Activated T-helper 2 cell treated with anti-CD3 and anti-CD28 coated beads, Interferon-gamma antibody, Interleukin-2, Interleukin-4, amounts not matched to agents 10 μg/mL and 5 μg/mL and 100 μg/mL, durations not matched to agents 14 hours and 24 hours and 36 hours (primary cell): ENCODE data around the gene TTC28. TPM values are rescaled to one million over a fixed set of nuclear protein-coding genes. Genes with fewer than 3 reads are reported as not detected.

Experiments
- DNase-seq: peaks from one replicate; pipeline ENCODE4 v3.0.0; 2021; ENCODE audit warnings: low spot score
- H3K27ac Mint-ChIP-seq: one replicate; pipeline ENCODE4 v1.8.0; 2021; ENCODE audit warnings: mixed read lengths
- H3K27me3 Mint-ChIP-seq: one replicate; pipeline ENCODE4 v1.8.0; 2021; ENCODE audit warnings: low read depth, mixed read lengths
- H3K36me3 Mint-ChIP-seq: one replicate; pipeline ENCODE4 v1.8.0; 2021; ENCODE audit warnings: low read depth, mixed read lengths
- H3K4me1 Mint-ChIP-seq: one replicate; pipeline ENCODE4 v1.8.0; 2021; ENCODE audit warnings: low read depth, mixed read lengths
- H3K4me3 Mint-ChIP-seq: one replicate; pipeline ENCODE4 v1.8.0; 2021; ENCODE audit warnings: low read depth, mild to moderate bottlenecking, moderate library complexity, mixed read lengths
- H3K9me3 Mint-ChIP-seq: one replicate; pipeline ENCODE4 v1.8.0; 2021; ENCODE audit warnings: mixed read lengths
- intact Hi-C: fragments of 100-400 bp; cut with micrococcal nuclease; formaldehyde crosslinking; loops from one replicate; pipeline ENCODE4 v1.15.1; 2023
- total RNA-seq: library from RNA; stranded (reverse); gene quantifications from 2 replicates; pipeline ENCODE4 v1.2.3, GENCODE V29; 2022

The TTC28 gene
- total RNA-seq, 1 donor from 2014 or later, result 0.82 TPM

- peaks cover 20% of the 10 kb centered on the region for H3K9me3 Mint-ChIP-seq
- no peaks in the 10 kb centered on the region for H3K27me3 Mint-ChIP-seq
- no peak for DNase-seq
- no peak overlapping the region for H3K27ac Mint-ChIP-seq
- peaks cover 19% of the 10 kb centered on the region for H3K36me3 Mint-ChIP-seq
- H3K4me3 Mint-ChIP-seq, result no peak overlapping the region
- intact Hi-C loops, result no loop called here
- H3K4me1 Mint-ChIP-seq, result peaks cover 19% of the 10 kb centered on the region
Observed at GRCh38 chr22:28358312-28358711, 321.3 kb downstream of the TTC28 start.

DNA sequence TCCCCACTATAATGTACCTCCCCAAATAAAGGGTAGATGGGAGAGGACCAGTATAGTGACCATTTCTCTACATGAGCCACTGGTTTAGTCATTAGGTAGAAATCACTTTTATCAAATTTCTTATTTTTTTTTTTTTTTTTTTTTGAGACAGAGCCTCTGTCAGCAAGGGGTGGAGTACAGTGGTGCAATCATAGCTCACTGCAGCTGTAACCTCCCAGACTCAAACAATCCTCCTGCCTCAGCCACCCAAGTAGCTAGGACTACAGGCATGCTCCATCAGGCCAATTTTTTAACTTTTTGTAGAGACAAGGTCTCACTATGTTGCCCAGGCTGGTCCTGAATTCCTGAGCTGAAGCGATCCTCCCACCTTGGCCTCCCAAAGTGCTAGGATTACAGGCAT lies 322.4 kb downstream of the TTC28 start:
- H3K4me3 Mint-ChIP-seq, result no peak overlapping the region
- no peak overlapping the region for H3K27ac Mint-ChIP-seq
- H3K4me1 Mint-ChIP-seq, result peaks cover 19% of the 10 kb centered on the region
- H3K27me3 Mint-ChIP-seq, result no peaks in the 10 kb centered on the region
- DNase-seq, result no peak
- H3K36me3 Mint-ChIP-seq, result peaks cover 13% of the 10 kb centered on the region
- intact Hi-C loops, result no loop called here
- H3K9me3 Mint-ChIP-seq, result peaks cover 14% of the 10 kb centered on the region

- Mint-ChIP-seq H3K27me3 (peaks cover 8% of the 10 kb centered on the region), H3K36me3 (no peaks in the 10 kb centered on the region), H3K9me3 (no peaks in the 10 kb centered on the region), H3K4me1 (peaks cover 3% of the 10 kb centered on the region), H3K27ac (no peak overlapping the region), H3K4me3 (no peak overlapping the region)
- intact Hi-C loops, result no loop called here
- no peak for DNase-seq
Observed at GRCh38 chr22:28351476-28351875, 328.2 kb downstream of the TTC28 start.

DNA sequence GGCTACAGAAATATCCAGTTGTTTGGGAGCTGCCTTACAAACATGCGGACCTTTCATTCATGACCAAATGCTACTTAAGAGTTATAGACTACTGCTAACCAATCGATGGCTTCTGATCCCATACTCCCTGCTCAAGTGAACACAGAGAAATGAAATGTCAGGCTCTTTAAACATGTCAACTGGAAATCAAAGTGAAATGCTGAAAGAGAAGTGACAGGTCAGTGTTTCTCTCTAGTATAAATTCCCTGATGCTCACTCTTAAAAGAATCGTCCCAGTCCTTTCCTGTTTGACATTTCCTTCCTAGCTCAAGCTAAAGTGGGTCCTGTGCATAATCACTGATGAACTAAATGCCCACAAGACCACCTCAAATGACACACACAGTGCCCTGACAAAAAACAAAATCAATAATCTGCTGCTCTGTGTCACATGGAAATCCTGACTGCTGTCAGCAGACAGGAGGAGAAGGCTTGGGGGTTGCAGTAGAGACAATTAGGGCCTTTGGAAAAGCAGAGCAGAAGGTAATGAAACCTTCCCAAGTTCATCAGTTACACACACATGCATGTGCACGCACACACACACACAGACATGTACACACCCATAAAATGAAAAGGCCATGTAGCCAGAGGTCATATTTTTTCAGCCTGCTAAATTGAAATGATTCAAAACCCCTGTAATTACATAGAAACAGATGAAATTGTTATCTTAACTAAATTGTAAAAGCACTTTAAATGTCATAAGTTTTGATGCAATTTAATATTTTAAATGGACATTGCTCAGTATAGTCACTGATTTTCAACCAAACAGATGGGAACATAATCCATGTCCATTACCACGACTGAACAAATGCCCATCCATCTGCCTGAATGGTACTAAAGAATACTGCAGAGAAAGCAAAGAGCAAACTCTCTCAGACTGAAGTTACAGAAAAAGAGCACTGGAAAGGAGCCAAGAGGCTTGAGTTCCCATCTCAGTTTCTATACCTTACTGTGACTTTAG lies 330.7 kb downstream of the TTC28 start:
- no peak overlapping the region for H3K27ac Mint-ChIP-seq
- H3K4me1 Mint-ChIP-seq, result peaks cover 3% of the 10 kb centered on the region
- intact Hi-C loops, result no loop called here
- H3K36me3 Mint-ChIP-seq, result no peaks in the 10 kb centered on the region
- peaks cover 16% of the 10 kb centered on the region for H3K27me3 Mint-ChIP-seq
- H3K9me3 Mint-ChIP-seq, result no peaks in the 10 kb centered on the region
- no peak overlapping the region for H3K4me3 Mint-ChIP-seq
- DNase-seq, result no peak

DNA sequence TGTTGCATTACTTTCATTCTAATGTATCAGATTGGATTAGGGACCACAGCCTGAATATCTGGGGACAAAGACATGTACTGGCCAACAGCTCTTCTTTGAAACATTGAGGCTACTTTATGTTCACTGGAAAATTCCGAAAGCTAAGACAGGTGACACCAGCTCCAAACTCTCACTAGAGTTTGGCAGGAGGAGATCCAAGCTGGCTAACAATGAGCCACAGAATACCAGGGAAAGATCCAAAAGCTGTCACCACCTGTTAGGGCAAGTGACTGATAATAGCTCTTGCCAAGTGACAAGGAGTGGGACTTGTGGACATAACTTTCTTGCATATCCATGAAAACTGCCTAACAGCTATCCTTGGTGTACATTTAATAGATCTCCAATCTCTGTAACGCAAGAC lies 333.3 kb downstream of the TTC28 start:
- H3K36me3 Mint-ChIP-seq, result no peaks in the 10 kb centered on the region
- peaks cover 16% of the 10 kb centered on the region for H3K27me3 Mint-ChIP-seq
- H3K4me1 Mint-ChIP-seq, result peaks cover 3% of the 10 kb centered on the region
- H3K4me3 Mint-ChIP-seq, result no peak overlapping the region
- intact Hi-C loops, result no loop called here
- no peak overlapping the region for H3K27ac Mint-ChIP-seq
- H3K9me3 Mint-ChIP-seq, result no peaks in the 10 kb centered on the region
- DNase-seq, result no peak

- intact Hi-C loops, result no loop called here
- no peaks in the 10 kb centered on the region for H3K9me3 Mint-ChIP-seq
- no peak for DNase-seq
- no peak overlapping the region for H3K4me3 Mint-ChIP-seq
- H3K36me3 Mint-ChIP-seq, result no peaks in the 10 kb centered on the region
- peaks cover 3% of the 10 kb centered on the region for H3K4me1 Mint-ChIP-seq
- H3K27me3 Mint-ChIP-seq, result peaks cover 13% of the 10 kb centered on the region
- no peak overlapping the region for H3K27ac Mint-ChIP-seq
Observed at GRCh38 chr22:28344918-28345703, 334.5 kb downstream of the TTC28 start.

- H3K4me3 Mint-ChIP-seq, result no peak overlapping the region
- intact Hi-C loops, result no loop called here
- H3K9me3 Mint-ChIP-seq, result no peaks in the 10 kb centered on the region
- peaks cover 11% of the 10 kb centered on the region for H3K27me3 Mint-ChIP-seq
- DNase-seq, result no peak
- H3K36me3 Mint-ChIP-seq, result no peaks in the 10 kb centered on the region
- no peak overlapping the region for H3K27ac Mint-ChIP-seq
- H3K4me1 Mint-ChIP-seq, result no peaks in the 10 kb centered on the region
Observed at GRCh38 chr22:28341001-28341400, 338.6 kb downstream of the TTC28 start.

DNA sequence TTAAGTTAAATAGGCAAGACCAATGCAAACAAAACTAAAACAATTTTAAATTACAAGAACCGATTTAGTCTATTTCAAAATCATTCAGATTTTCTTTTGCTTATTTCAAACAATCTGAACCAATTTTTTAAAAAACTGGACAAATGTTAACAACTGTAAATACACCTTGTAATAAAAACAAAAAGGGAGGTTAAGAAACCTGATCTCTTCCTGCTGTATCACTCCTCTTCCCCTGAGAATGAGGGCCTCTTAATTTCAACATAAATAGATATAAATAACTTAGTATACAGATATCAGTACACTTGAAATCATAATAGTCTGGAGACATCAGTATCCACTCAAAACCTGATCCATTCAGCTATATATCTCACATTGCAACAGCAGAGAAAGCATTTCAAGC lies 346.6 kb downstream of the TTC28 start:
- H3K4me1 Mint-ChIP-seq, result peaks cover 13% of the 10 kb centered on the region
- intact Hi-C loops, result no loop called here
- peaks cover 5% of the 10 kb centered on the region for H3K9me3 Mint-ChIP-seq
- no peak overlapping the region for H3K27ac Mint-ChIP-seq
- no peak overlapping the region for H3K4me3 Mint-ChIP-seq
- no peaks in the 10 kb centered on the region for H3K36me3 Mint-ChIP-seq
- no peak for DNase-seq
- peaks cover 11% of the 10 kb centered on the region for H3K27me3 Mint-ChIP-seq

- peaks cover 11% of the 10 kb centered on the region for H3K27me3 Mint-ChIP-seq
- H3K36me3 Mint-ChIP-seq, result no peaks in the 10 kb centered on the region
Observed at GRCh38 chr22:28332410-28332809, 347.2 kb downstream of the TTC28 start.

DNA sequence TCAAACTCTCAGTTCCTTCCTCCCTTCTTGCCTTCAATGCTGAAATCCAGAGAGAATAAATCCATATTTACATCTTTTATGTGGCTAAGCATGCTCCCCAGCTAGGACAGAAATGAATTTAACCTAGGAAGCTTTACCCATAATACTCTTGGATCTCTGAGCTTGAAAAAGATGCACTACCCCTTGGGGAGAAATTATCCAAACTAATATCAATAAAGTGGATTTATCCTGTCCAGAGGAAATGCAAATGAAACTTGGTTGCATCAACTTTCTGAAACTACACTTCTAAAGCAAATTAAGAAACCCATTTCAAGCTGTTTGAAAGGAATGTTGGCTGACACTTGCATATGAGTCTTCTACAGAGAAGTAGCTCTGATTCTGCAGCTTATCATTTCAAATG lies 347.9 kb downstream of the TTC28 start:
- H3K4me1 Mint-ChIP-seq, result peaks cover 13% of the 10 kb centered on the region
- DNase-seq, result no peak
- intact Hi-C loops, result no loop called here
- peaks cover 11% of the 10 kb centered on the region for H3K27me3 Mint-ChIP-seq
- no peak overlapping the region for H3K4me3 Mint-ChIP-seq
- H3K9me3 Mint-ChIP-seq, result peaks cover 5% of the 10 kb centered on the region
- H3K27ac Mint-ChIP-seq, result no peak overlapping the region
- H3K36me3 Mint-ChIP-seq, result no peaks in the 10 kb centered on the region

More at GRCh38 chr22:28332410-28332809, 347.2 kb downstream of the TTC28 start:
- peaks cover 13% of the 10 kb centered on the region for H3K4me1 Mint-ChIP-seq
- DNase-seq, result no peak
- intact Hi-C loops, result no loop called here
- no peak overlapping the region for H3K27ac Mint-ChIP-seq
- peaks cover 5% of the 10 kb centered on the region for H3K9me3 Mint-ChIP-seq
- H3K4me3 Mint-ChIP-seq, result no peak overlapping the region

- peaks cover 15% of the 10 kb centered on the region for H3K4me1 Mint-ChIP-seq
- H3K27ac Mint-ChIP-seq, result no peak overlapping the region
- DNase-seq, result no peak
- H3K27me3 Mint-ChIP-seq, result peaks cover 11% of the 10 kb centered on the region
- intact Hi-C loops, result loop anchor here (1.0 kb wide), 2 partner anchors 32 to 73 kb away; no protein-coding TSS in a partner anchor
- H3K4me3 Mint-ChIP-seq, result no peak overlapping the region
- H3K36me3 Mint-ChIP-seq, result no peaks in the 10 kb centered on the region
- H3K9me3 Mint-ChIP-seq, result peaks cover 1% of the 10 kb centered on the region
Observed at GRCh38 chr22:28329186-28330073, 350.2 kb downstream of the TTC28 start.

- DNase-seq, result no peak
- Mint-ChIP-seq H3K4me1 (peaks cover 15% of the 10 kb centered on the region), H3K27ac (no peak overlapping the region), H3K36me3 (no peaks in the 10 kb centered on the region), H3K27me3 (peaks cover 12% of the 10 kb centered on the region), H3K9me3 (no peaks in the 10 kb centered on the region), H3K4me3 (no peak overlapping the region)
- intact Hi-C loops, result loop anchor here (1.0 kb wide), 2 partner anchors 33 to 74 kb away; no protein-coding TSS in a partner anchor
Observed at GRCh38 chr22:28328756-28329155, 350.9 kb downstream of the TTC28 start.
